Epithelial cell of prostate (primary cell): ENCODE data around the gene TMEM150A.
"Not testable (repeated sequence)": the region's sequence is repeated elsewhere in the genome, so short reads cannot be mapped to it uniquely, and the experiment has no call there.

ENCODE experiments used
- DNase-seq: peaks from one replicate; pipeline ENCODE4 v3.0.0-alpha.2; 2011; ENCODE audit warnings: low read depth, low spot score
- H3K27ac ChIP-seq: fragments of 450-650 bp; 2 replicates; pipeline ENCODE4 v1.5.1; 2017; ENCODE audit warnings: mild to moderate bottlenecking

The TMEM150A gene

GRCh38 chr2:85595301-85596025 lies 7.0 kb downstream of the TMEM150A start, which contains the start of gene RNF181:
Gene RNF181 (plus strand): TSS chr2:85595745. CDS start chr2:85595764, 19 bp downstream.
- DNase-seq: peak; percentile 98
- peak within 1 kb of the TSS; percentile 82 for H3K27ac ChIP-seq

GRCh38 chr2:85594715-85595300 lies 7.7 kb downstream of the TMEM150A start:
- peak overlapping the region; percentile 82 for H3K27ac ChIP-seq
- no peak for DNase-seq

- DNase-seq: no peak
- no peak overlapping the region for H3K27ac ChIP-seq
Observed at GRCh38 chr2:85593023-85593422, 9.5 kb downstream of the TMEM150A start.

- H3K27ac ChIP-seq: peak overlapping the region; percentile 67
- not testable (repeated sequence) for DNase-seq
Observed at GRCh38 chr2:85592299-85592698, 10.2 kb downstream of the TMEM150A start.

GRCh38 chr2:85591563-85591962 lies 10.9 kb downstream of the TMEM150A start:
- peak overlapping the region; percentile 67 for H3K27ac ChIP-seq
- no peak for DNase-seq

DNA sequence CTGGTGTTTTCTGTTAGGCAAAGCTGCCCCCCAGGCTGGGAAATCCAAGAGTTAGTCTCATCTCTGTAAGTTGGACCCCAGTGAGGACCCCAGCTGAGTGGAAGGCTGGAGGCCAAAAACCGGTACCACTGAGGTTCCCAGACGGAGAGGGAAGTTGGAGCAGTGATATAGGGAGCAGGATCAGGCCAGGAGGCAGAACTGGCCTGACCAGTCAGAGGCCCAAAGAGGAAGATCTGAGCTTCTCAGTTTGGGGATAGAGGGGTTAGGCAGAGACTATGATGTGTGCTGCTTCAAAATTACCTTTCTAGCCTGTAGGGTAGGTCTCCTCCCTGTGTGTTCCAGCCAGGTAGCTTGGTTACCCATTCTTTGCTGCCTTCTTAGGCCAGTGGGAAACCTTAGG lies 11.5 kb downstream of the TMEM150A start:
- peak overlapping the region; percentile 67 for H3K27ac ChIP-seq
- DNase-seq: no peak

- H3K27ac ChIP-seq: peak overlapping the region; percentile 67
- no peak for DNase-seq
Observed at GRCh38 chr2:85589982-85590791, 12.3 kb downstream of the TMEM150A start.

- no peak for DNase-seq
- H3K27ac ChIP-seq: no peak overlapping the region
Observed at GRCh38 chr2:85589181-85589580, 13.3 kb downstream of the TMEM150A start.

- H3K27ac ChIP-seq: no peak overlapping the region
- DNase-seq: no peak
Observed at GRCh38 chr2:85588645-85589044, 13.9 kb downstream of the TMEM150A start.

DNA sequence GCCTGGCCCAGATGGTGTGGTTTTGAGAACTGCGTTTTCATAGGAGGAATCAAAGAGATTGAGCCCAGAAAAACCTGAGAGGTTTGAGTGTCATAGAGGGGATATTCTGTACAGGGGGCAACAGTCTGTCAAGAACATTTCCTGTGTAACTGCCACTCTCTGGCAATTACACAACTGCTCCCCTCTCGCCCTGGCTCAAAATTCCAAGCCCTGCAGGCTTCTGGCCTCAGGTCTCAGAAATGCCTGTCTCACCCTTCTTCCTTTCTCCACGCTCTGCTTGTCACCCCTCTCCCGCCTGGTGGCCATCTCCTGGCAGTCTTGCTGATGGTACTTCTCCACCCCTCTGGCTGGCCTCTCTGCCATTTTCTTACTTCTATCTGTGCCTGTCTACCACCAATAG lies 14.3 kb downstream of the TMEM150A start:
- no peak for DNase-seq
- no peak overlapping the region for H3K27ac ChIP-seq

DNA sequence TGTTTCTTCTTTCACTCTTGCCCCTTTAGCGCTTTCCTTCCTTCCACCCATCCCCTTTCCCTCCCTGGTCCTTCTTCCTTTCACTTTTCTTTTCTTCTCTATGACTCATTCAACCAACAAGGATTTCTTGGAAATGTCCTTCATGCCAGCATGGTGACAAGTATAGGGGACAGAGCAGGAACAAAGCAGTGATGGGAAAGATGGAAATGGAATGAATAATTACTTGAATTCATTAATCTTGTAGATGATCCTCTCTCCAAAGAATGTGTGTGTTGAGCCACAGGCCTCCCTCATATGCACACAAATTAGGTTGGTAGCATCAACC lies 16.8 kb downstream of the TMEM150A start:
- DNase-seq: no peak
- peak overlapping the region; percentile 74 for H3K27ac ChIP-seq

- DNase-seq: peak; percentile 49
- peak overlapping the region; percentile 74 for H3K27ac ChIP-seq
Observed at GRCh38 chr2:85584857-85585780, 17.4 kb downstream of the TMEM150A start.

DNA sequence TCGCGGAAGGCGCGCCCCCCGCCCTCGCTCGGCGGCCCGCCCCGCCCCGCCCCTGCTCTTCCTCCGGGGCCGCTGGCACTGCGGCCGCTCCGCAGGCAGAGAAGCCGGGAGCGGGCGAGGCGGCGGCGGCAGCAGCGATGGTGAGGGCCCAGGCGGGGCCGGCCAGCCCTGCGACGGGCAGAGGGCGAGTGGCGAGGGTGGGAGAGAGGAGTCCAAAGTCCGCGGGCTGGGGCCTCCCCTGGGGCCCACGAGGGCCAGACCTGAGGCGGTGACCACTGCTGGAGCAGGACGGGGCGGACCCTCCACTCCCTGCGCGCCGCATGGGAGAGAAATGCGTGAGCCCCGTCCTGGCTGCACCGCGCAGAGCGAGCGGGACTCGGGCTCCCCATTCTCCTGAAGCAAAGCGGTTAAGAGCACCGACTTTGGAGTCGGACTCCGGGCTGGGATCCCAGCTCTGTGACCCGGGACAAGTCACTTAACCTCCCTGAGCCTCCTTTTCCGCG lies 18.1 kb downstream of the TMEM150A start, which contains the start of gene VAMP5:
VAMP5 (plus strand) TSS at position 78 of the 503 bp plus-strand sequence; CDS start at position 138, 60 bp downstream.
- H3K27ac ChIP-seq: peak within 1 kb of the TSS; percentile 74
- no peak for DNase-seq

DNA sequence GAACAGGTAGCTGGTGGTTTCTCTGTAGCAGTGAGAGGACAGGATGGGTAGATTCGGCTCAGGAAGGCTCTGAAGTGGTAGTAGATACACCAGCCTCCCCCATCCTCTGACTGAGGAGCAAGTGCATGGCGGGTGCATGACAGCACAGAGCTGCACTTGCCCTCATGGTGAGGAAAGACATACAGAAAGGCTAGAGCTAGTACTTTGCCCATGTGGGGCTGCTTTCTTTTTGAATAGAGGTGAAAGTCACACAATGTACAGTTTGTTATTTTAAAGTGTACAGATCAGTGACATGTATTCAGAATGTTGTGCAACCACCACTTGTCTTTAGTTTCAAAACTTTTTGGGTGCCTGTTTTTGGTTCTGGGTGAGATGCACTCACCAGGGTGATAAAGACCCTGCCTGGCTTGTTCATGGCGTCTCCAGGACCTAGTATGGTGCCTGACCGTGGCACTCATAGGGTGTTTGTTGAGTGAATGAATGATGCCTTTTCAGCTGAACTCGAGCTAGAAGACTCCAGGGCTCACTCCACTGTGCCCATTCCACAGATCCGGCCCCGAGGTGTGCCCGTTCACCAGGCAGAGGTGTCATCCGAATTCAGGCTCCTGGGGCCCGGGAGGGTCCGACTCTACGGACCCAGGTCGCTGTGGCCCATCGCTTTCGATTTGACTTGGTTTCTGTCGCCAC lies 18.7 kb downstream of the TMEM150A start:
- peak overlapping the region; percentile 74 for H3K27ac ChIP-seq
- DNase-seq: no peak

DNA sequence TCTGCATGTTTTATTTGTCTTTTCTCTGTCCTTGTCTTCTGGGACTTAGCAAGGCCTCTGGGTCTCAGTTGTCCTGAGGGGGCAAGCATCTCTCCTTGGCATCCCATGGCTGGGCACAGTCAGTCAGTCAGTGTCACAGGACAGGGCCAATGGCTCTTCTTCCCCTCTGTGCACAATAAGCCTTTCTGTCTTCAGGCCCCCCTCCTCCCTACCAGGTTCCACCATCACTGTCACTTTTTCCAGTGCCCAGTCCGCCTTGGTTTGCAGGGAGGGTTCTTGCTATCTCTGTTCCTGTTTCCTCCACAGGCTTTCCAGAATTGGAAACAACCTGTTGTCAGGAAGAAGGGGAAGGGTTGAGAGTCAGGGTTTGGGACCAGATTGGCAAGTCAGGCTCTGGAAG lies 20.0 kb downstream of the TMEM150A start:
- DNase-seq: no peak
- no peak overlapping the region for H3K27ac ChIP-seq

- no peak for DNase-seq
- no peak overlapping the region for H3K27ac ChIP-seq
Observed at GRCh38 chr2:85580206-85580605, 22.3 kb downstream of the TMEM150A start.

DNA sequence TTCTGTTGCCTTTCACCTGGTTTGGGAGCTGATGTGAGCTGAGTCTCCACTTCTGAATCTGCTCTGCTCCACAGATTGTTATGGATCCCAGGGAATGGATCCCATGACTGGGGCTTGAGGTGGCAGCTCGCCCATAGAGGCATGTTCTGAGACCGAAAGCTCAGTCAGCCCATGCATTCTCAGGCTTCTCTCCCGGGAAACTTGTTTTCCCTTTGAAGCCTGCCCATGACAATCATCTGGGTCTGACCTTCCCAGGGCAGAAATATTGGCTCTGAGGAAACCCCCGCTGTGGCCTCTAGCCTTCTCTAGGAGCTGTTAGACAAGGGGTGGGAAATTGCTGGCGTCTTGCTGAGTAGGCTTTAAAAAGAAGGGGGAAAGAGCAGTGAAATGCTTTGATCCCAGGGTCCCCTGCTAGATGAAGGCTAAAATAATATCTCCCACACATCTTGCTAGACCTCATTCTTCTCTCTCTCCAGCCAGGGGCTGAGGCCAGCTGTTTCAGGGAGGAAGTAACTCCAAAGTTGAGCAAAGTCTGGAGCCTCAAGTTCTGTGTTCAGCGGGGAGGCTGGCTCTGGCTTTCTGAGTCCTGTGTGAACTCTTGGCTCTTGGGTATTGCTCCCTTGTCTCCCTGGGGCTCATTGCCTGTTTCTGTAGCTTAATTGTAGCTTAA lies 23.1 kb downstream of the TMEM150A start:
- no peak for DNase-seq
- H3K27ac ChIP-seq: no peak overlapping the region

DNA sequence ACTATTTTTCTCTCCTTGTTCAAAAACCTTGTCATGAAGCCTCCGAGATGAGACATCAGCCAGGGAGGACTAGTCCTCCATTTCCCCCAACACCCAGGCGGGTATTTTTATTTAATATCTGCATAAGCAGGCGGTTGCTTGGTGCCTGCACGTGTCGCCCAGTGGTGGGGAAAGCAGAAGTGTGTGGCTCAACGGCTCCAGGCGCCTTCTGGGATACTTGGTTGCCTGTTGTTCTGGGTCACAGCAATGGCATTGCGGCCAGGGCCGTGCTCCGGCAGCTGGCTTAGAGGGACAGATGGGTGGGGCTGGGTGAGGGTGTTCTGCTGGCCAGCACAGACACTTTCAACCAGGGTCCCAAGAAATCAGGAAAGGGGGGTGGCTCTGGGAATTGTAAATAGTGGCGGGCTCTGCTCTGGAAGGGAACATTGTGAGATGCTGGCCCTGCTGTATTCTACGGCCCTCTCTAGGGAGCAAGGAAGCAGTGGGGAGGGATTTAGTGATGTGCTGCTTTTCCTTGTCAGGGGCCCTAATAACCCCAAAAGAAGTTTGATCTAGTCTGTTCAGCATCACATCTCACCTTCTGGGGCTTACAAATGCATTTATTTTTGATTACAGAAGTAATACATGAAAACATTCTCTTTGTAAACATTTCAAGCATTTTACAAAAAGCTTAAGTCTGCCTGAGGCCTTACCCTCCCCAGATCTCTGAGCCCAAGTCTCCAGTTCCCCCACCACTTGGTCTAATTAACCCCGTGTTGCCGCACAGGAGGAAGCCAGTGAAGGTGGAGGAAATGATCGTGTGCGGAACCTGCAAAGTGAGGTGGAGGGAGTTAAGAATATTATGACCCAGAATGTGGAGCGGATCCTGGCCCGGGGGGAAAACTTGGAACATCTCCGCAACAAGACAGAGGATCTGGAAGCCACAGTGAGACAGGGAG lies 24.0 kb downstream of the TMEM150A start:
- DNase-seq: no peak
- peak overlapping the region; percentile 83 for H3K27ac ChIP-seq
